Mammary epithelial cell (primary cell): ENCODE data around the gene KRTAP12-4.

ENCODE experiments used
- CTCF ChIP-seq, 2 donors: IDR thresholded peaks in 1 of 2; conservative IDR thresholded peaks in 1 of 2; 2 replicates each; pipeline ENCODE4 v1.5.1; 2011 to 2012; ENCODE audit warnings: inconsistent platforms in 2 of 2, low read length in 2 of 2, mild to moderate bottlenecking in 2 of 2, control low read depth in 1 of 2, low read depth in 1 of 2; ENCODE audit not compliant: insufficient read depth in 1 of 2; ENCODE audit errors: extremely low read depth in 1 of 2
- EZH2 ChIP-seq: IDR thresholded peaks from 2 replicates; pipeline ENCODE4 v1.6.1; 2012; ENCODE audit warnings: low read length, inconsistent platforms, borderline replicate concordance

GRCh38 chr21:44648557-44649311, 5.7 kb downstream of the KRTAP12-4 start:
- TF ChIP-seq EZH2 (no peak), CTCF (conservative IDR thresholded peaks at IDR 0.05 in 1 of 2, IDR thresholded peaks at IDR 0.05 in 1 of 2; ENCODE audit: extremely low read depth in 1 of 2, insufficient read depth in 1 of 2, low read depth in 1 of 2, low read length in 2 of 2) (no peak)
